Measurements from ENCODE around the gene NFYA.

The NFYA gene

GRCh38 chr6:41072836-41073202 lies at the start of gene NFYA:
TSS of gene NFYA (plus strand) at chr6:41072974. CDS start at chr6:41079090, 6,116 bp downstream.
- Histone ChIP-seq H3K9me3 (no peaks in the 10 kb centered on the region), H3K27ac (peak within 1 kb of the TSS; percentile 99), H3K27me3 (no peaks in the 10 kb centered on the region), H3K4me2 (peak within 1 kb of the TSS; percentile 97), H3K9ac (peak within 1 kb of the TSS; percentile 97), H3K4me3 (peak within 1 kb of the TSS; percentile 93), H3K4me1 (peaks cover 49% of the 10 kb centered on the region), H4K20me1 (peaks cover 48% of the 10 kb centered on the region), H3K36me3 (peaks cover 22% of the 10 kb centered on the region; the same call in 1 of the 2 replicates)
- TF ChIP-seq Cebpa-rat (IDR thresholded peaks at IDR 0.05) = no peak

- TF ChIP-seq Cebpa-rat (IDR thresholded peaks at IDR 0.05) = no peak
- Histone ChIP-seq H3K36me3 (peaks cover 22% of the 10 kb centered on the region; the same call in 1 of the 2 replicates), H3K27ac (no peak overlapping the region), H3K9ac (no peak overlapping the region), H3K27me3 (no peaks in the 10 kb centered on the region), H3K4me3 (no peak overlapping the region), H3K9me3 (no peaks in the 10 kb centered on the region), H3K4me2 (no peak overlapping the region), H4K20me1 (no peaks in the 10 kb centered on the region), H3K4me1 (peaks cover 18% of the 10 kb centered on the region)
Measured at GRCh38 chr6:41023114-41023513, 49.7 kb upstream of the NFYA start.

GRCh38 chr6:41025966-41026530 lies 46.7 kb upstream of the NFYA start:
- Histone ChIP-seq H3K27ac (peak overlapping the region; percentile 93; the same call in 1 of the 2 replicates), H3K9me3 (no peaks in the 10 kb centered on the region), H3K4me1 (peaks cover 42% of the 10 kb centered on the region), H3K9ac (peak overlapping the region; percentile 91; the same call in 1 of the 2 replicates), H4K20me1 (no peaks in the 10 kb centered on the region), H3K4me3 (peak overlapping the region; percentile 76; the same call in 1 of the 2 replicates), H3K4me2 (peak overlapping the region; percentile 97), H3K36me3 (peaks cover 18% of the 10 kb centered on the region; the same call in 1 of the 2 replicates), H3K27me3 (no peaks in the 10 kb centered on the region)
- no peak for TF ChIP-seq Cebpa-rat (IDR thresholded peaks at IDR 0.05)

GRCh38 chr6:41027241-41027640 lies 45.5 kb upstream of the NFYA start:
- Histone ChIP-seq H3K27me3 (no peaks in the 10 kb centered on the region), H3K4me2 (peak overlapping the region; percentile 97), H3K9me3 (no peaks in the 10 kb centered on the region), H4K20me1 (no peaks in the 10 kb centered on the region), H3K4me1 (peaks cover 42% of the 10 kb centered on the region), H3K9ac (peak overlapping the region; percentile 91), H3K36me3 (peaks cover 14% of the 10 kb centered on the region; the same call in 1 of the 2 replicates), H3K4me3 (peak overlapping the region; percentile 76), H3K27ac (peak overlapping the region; percentile 93)
- TF ChIP-seq Cebpa-rat (IDR thresholded peaks at IDR 0.05) = no peak

- Histone ChIP-seq H3K4me2 (peak overlapping the region; percentile 97), H3K9me3 (no peaks in the 10 kb centered on the region), H4K20me1 (no peaks in the 10 kb centered on the region), H3K27ac (peak overlapping the region; percentile 93), H3K9ac (peak overlapping the region; percentile 91), H3K4me3 (peak overlapping the region; percentile 76), H3K36me3 (peaks cover 14% of the 10 kb centered on the region; the same call in 1 of the 2 replicates), H3K4me1 (peaks cover 42% of the 10 kb centered on the region), H3K27me3 (no peaks in the 10 kb centered on the region)
- no peak for TF ChIP-seq Cebpa-rat (IDR thresholded peaks at IDR 0.05)
Measured at GRCh38 chr6:41027799-41028560, 44.8 kb upstream of the NFYA start.

- H3K36me3 ChIP-seq = peaks cover 12% of the 10 kb centered on the region; the same call in 1 of the 2 replicates
- H3K4me3 ChIP-seq = peak overlapping the region; percentile 76
- no peak for TF ChIP-seq Cebpa-rat (IDR thresholded peaks at IDR 0.05)
- H3K9me3 ChIP-seq = no peaks in the 10 kb centered on the region
- peaks cover 42% of the 10 kb centered on the region for H3K4me1 ChIP-seq
- H3K9ac ChIP-seq = peak overlapping the region; percentile 91
- peak overlapping the region; percentile 97 for H3K4me2 ChIP-seq
- peak overlapping the region; percentile 93 for H3K27ac ChIP-seq
- no peaks in the 10 kb centered on the region for H3K27me3 ChIP-seq
- H4K20me1 ChIP-seq = no peaks in the 10 kb centered on the region
Measured at GRCh38 chr6:41028561-41029412, 44.0 kb upstream of the NFYA start.

- Histone ChIP-seq H3K36me3 (no peaks in the 10 kb centered on the region), H3K27me3 (no peaks in the 10 kb centered on the region), H3K9ac (no peak overlapping the region), H3K9me3 (no peaks in the 10 kb centered on the region), H3K4me1 (peaks cover 24% of the 10 kb centered on the region), H3K27ac (no peak overlapping the region), H3K4me3 (no peak overlapping the region), H3K4me2 (no peak overlapping the region), H4K20me1 (no peaks in the 10 kb centered on the region)
- no peak for TF ChIP-seq Cebpa-rat (IDR thresholded peaks at IDR 0.05)
Measured at GRCh38 chr6:41032830-41033229, 39.9 kb upstream of the NFYA start.

GRCh38 chr6:41033776-41034175 lies 39.0 kb upstream of the NFYA start:
- H3K9me3 ChIP-seq = no peaks in the 10 kb centered on the region
- H3K27ac ChIP-seq = no peak overlapping the region
- H4K20me1 ChIP-seq = no peaks in the 10 kb centered on the region
- no peaks in the 10 kb centered on the region for H3K27me3 ChIP-seq
- no peak overlapping the region for H3K4me3 ChIP-seq
- no peak for TF ChIP-seq Cebpa-rat (IDR thresholded peaks at IDR 0.05)
- peaks cover 19% of the 10 kb centered on the region for H3K4me1 ChIP-seq
- H3K9ac ChIP-seq = no peak overlapping the region
- no peaks in the 10 kb centered on the region for H3K36me3 ChIP-seq
- no peak overlapping the region for H3K4me2 ChIP-seq

- Histone ChIP-seq H3K27ac (no peak overlapping the region), H3K4me3 (no peak overlapping the region), H3K9me3 (no peaks in the 10 kb centered on the region), H3K36me3 (no peaks in the 10 kb centered on the region), H3K4me2 (no peak overlapping the region), H3K27me3 (no peaks in the 10 kb centered on the region), H4K20me1 (no peaks in the 10 kb centered on the region), H3K9ac (no peak overlapping the region), H3K4me1 (no peaks in the 10 kb centered on the region)
- no peak for TF ChIP-seq Cebpa-rat (IDR thresholded peaks at IDR 0.05)
Measured at GRCh38 chr6:41036186-41036585, 36.6 kb upstream of the NFYA start.

All from BLaER1 (cell line).